ENCODE measurements around the gene DCN.

Gene DCN

DNA sequence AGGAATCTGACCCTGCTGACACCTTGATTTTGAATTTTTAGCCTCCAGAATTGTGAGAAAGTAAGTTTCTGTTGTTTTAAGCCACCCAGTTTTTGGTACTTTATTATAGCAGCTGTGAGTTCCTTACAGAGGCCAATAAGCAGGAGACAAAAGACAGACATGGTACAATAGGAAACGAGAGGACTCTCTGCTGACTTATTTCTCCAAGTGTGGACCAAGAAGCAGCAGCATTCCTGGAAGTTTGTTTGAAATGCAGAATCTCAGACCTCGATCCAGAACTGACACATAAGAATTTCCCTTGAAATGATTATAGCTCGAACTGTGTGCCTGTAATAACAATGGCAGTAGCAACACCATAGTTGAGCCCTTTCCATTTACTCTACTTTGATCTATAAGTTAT, 39.4 kb downstream of the DCN start:
- TF ChIP-seq, protein P1, sequence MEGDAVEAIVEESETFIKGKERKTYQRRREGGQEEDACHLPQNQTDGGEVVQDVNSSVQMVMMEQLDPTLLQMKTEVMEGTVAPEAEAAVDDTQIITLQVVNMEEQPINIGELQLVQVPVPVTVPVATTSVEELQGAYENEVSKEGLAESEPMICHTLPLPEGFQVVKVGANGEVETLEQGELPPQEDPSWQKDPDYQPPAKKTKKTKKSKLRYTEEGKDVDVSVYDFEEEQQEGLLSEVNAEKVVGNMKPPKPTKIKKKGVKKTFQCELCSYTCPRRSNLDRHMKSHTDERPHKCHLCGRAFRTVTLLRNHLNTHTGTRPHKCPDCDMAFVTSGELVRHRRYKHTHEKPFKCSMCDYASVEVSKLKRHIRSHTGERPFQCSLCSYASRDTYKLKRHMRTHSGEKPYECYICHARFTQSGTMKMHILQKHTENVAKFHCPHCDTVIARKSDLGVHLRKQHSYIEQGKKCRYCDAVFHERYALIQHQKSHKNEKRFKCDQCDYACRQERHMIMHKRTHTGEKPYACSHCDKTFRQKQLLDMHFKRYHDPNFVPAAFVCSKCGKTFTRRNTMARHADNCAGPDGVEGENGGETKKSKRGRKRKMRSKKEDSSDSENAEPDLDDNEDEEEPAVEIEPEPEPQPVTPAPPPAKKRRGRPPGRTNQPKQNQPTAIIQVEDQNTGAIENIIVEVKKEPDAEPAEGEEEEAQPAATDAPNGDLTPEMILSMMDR (IDR thresholded peaks at IDR 0.05; ENCODE audit: borderline replicate concordance, insufficient read depth, low read depth, low read length), result no peak
- H3K4me3 ChIP-seq (ENCODE audit: low read depth, low read length), result no peak overlapping the region

GRCh38 chr12:91142221-91142631, 40.4 kb downstream of the DCN start:
- TF ChIP-seq, protein P1 (IDR thresholded peaks at IDR 0.05; ENCODE audit: borderline replicate concordance, insufficient read depth, low read depth, low read length), result no peak
- no peak overlapping the region for H3K4me3 ChIP-seq (ENCODE audit: low read depth, low read length)

- H3K4me3 ChIP-seq (ENCODE audit: low read depth, low read length), result no peak overlapping the region
- TF ChIP-seq, protein P1 (IDR thresholded peaks at IDR 0.05; ENCODE audit: borderline replicate concordance, insufficient read depth, low read depth, low read length), result no peak
Observed at GRCh38 chr12:91140026-91140931, 42.3 kb downstream of the DCN start.

GRCh38 chr12:91139286-91139685, 43.3 kb downstream of the DCN start:
- TF ChIP-seq, protein P1 (IDR thresholded peaks at IDR 0.05; ENCODE audit: borderline replicate concordance, insufficient read depth, low read depth, low read length), result no peak
- H3K4me3 ChIP-seq (ENCODE audit: low read depth, low read length), result no peak overlapping the region

DNA sequence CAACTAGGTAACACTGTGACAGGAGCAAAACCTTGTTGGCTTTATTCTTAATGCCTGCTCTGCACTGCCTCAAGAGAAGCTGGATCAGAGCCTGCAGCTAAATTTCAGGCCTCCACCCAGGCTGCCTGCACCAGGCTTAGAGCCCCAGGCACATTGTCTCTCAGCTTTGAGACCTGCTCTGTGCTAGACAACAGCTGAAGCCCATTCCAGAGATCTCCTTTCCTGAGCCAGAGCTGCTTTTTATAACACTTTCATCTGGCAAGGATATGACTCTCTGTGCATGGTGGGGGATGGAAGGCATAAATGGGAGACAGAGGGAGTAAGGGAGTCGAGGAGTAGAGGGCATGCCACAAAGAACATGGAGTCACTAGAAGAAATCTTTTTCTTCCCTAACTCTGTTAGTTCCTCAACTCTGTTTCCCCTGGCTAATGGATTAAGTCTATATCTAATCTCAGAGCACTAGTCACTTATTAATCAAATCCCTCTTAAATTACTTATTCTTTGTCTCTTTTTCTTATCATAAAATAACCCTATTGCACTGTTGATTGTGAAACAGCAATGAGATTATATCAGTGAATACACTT, 44.2 kb downstream of the DCN start:
- TF ChIP-seq, protein P1 (IDR thresholded peaks at IDR 0.05; ENCODE audit: borderline replicate concordance, insufficient read depth, low read depth, low read length), result no peak
- H3K4me3 ChIP-seq (ENCODE audit: low read depth, low read length), result no peak overlapping the region

DNA sequence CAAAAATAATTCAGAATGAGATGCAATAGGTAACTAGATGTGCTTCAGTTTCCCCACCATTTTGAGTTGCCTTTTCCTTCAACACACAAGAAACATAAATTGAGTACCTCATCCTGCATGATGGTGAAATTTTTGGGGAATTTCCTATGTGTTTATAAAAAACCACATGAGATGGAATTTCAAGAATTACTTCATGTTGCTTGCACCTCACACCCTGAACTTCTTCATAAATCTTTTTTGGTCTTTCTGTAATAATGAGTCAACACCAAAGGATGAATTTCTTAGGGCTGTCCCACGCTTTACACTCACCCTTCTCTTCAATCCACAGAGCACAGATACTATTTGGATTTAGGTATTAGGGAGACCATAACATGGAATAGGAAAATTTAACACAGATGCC, 48.7 kb downstream of the DCN start:
- TF ChIP-seq, protein P1 (IDR thresholded peaks at IDR 0.05; ENCODE audit: borderline replicate concordance, insufficient read depth, low read depth, low read length), result no peak
- no peak overlapping the region for H3K4me3 ChIP-seq (ENCODE audit: low read depth, low read length)

Data from GM12875 (cell line).